ENCODE measurements around the gene HS6ST2.

DNA sequence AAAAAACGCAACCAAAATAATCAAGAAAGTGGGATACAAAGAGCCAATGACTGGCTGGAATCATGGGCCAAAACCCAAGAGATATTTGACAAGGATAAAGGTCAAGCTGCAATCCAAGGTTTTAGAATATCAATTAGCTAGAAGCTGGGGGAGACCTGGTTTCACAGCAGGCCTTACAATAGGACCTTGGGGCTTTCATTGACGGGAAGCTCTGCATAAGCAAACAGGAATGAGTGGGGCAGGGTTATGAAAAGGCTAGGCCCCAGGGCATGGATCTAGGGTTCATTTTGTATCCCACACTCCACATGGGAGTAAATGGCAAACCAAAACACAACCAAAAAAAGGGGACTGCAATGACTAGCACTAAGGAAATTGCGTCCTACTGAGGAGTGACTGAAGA, 215.3 kb downstream of the HS6ST2 start:
- TF ChIP-seq, protein P1, sequence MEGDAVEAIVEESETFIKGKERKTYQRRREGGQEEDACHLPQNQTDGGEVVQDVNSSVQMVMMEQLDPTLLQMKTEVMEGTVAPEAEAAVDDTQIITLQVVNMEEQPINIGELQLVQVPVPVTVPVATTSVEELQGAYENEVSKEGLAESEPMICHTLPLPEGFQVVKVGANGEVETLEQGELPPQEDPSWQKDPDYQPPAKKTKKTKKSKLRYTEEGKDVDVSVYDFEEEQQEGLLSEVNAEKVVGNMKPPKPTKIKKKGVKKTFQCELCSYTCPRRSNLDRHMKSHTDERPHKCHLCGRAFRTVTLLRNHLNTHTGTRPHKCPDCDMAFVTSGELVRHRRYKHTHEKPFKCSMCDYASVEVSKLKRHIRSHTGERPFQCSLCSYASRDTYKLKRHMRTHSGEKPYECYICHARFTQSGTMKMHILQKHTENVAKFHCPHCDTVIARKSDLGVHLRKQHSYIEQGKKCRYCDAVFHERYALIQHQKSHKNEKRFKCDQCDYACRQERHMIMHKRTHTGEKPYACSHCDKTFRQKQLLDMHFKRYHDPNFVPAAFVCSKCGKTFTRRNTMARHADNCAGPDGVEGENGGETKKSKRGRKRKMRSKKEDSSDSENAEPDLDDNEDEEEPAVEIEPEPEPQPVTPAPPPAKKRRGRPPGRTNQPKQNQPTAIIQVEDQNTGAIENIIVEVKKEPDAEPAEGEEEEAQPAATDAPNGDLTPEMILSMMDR (conservative IDR thresholded peaks at IDR 0.05), result no peak
- no peak for TF ChIP-seq EZH2 (IDR thresholded peaks at IDR 0.05; ENCODE audit: low read depth)

Measured in PC-9 (cell line).